IMR-90 (cell line): ENCODE results near the gene SOWAHC.

Experiments
- BHLHE40 ChIP-seq: fragments of 150-350 bp; IDR thresholded peaks from 2 replicates; pipeline ENCODE4 v1.6.1; 2016; ENCODE audit warnings: mild to moderate bottlenecking, low read depth, low read length
- CEBPB ChIP-seq: IDR thresholded peaks from 2 replicates; pipeline ENCODE4 v1.6.1; 2012; ENCODE audit warnings: low read depth, low read length, improper control_type of control experiment
- FOS ChIP-seq: fragments of 150-350 bp; IDR thresholded peaks from 2 replicates; pipeline ENCODE4 v1.6.1; 2016; ENCODE audit warnings: low read depth, low read length
- MAFK ChIP-seq: IDR thresholded peaks from 2 replicates; pipeline ENCODE4 v1.6.1; 2012; ENCODE audit warnings: low read depth, low read length, improper control_type of control experiment
- MXI1 ChIP-seq: IDR thresholded peaks from 2 replicates; pipeline ENCODE4 v1.6.1; 2012; ENCODE audit warnings: low read depth, mild to moderate bottlenecking, low read length, moderate library complexity, borderline replicate concordance
- POLR2A ChIP-seq: IDR thresholded peaks from 2 replicates; pipeline ENCODE4 v1.6.1; 2012; ENCODE audit warnings: mild to moderate bottlenecking, low read depth, low read length
- RAD21 ChIP-seq: IDR thresholded peaks from 2 replicates; pipeline ENCODE4 v1.6.1; 2012; ENCODE audit warnings: low read length, improper control_type of control experiment
- RCOR1 ChIP-seq: IDR thresholded peaks from 2 replicates; pipeline ENCODE4 v1.6.1; 2012; ENCODE audit warnings: mild to moderate bottlenecking, low read length, improper control_type of control experiment; ENCODE audit not compliant: insufficient replicate concordance
- SMC3 ChIP-seq: fragments of 150-350 bp; IDR thresholded peaks from 2 replicates; pipeline ENCODE4 v1.6.1; 2016; ENCODE audit warnings: low read depth, mild to moderate bottlenecking, antibody characterized with exemption, low read length, moderate library complexity
- TF ChIP-seq, protein P1 (sequence below): conservative IDR thresholded peaks from 2 replicates; pipeline ENCODE4 v1.5.1; 2012; ENCODE audit warnings: mild to moderate bottlenecking, low read depth, low read length, improper control_type of control experiment
- TF ChIP-seq, protein P2 (sequence below): fragments of 150-350 bp; IDR thresholded peaks from 2 replicates; pipeline ENCODE4 v1.6.1; 2017; ENCODE audit warnings: mild to moderate bottlenecking, antibody characterized with exemption, low read length, low read depth

DNA sequence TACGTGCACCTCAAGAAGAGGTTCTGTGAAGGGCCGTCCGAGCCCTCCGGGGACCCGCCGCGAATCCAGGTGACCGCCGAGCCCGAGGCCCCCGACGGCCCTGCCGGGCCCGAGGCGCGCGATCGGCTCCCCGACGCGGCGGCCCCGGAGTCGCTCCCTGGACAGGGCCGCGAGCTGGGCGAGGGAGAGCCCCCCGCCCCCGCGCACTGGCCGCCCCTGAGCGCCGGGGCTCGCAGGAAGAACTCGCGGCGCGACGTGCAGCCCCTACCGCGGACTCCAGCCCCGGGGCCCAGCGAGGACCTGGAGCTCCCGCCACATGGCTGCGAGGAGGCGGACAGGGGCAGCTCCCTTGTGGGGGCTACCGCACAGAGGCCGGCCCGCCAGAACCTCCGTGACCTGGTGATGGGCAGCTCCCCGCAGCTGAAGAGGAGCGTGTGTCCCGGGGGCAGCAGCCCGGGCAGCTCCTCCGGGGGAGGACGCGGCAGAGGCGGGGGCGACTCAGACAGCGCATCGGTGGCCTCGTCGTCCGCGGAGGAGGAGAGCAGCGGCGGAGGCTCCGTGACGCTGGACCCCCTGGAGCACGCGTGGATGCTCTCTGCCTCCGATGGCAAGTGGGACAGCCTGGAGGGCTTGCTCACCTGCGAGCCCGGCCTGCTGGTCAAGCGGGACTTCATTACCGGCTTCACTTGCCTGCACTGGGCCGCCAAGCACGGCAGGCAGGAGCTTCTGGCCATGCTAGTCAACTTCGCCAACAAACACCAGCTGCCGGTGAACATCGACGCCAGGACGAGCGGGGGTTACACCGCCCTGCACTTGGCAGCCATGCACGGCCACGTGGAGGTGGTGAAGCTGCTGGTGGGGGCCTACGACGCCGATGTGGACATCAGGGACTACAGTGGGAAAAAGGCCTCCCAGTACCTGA is 812 bp downstream of the SOWAHC start:
- TF ChIP-seq, protein P1, sequence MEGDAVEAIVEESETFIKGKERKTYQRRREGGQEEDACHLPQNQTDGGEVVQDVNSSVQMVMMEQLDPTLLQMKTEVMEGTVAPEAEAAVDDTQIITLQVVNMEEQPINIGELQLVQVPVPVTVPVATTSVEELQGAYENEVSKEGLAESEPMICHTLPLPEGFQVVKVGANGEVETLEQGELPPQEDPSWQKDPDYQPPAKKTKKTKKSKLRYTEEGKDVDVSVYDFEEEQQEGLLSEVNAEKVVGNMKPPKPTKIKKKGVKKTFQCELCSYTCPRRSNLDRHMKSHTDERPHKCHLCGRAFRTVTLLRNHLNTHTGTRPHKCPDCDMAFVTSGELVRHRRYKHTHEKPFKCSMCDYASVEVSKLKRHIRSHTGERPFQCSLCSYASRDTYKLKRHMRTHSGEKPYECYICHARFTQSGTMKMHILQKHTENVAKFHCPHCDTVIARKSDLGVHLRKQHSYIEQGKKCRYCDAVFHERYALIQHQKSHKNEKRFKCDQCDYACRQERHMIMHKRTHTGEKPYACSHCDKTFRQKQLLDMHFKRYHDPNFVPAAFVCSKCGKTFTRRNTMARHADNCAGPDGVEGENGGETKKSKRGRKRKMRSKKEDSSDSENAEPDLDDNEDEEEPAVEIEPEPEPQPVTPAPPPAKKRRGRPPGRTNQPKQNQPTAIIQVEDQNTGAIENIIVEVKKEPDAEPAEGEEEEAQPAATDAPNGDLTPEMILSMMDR, result no peak
- no peak for TF ChIP-seq RCOR1
- no peak for TF ChIP-seq MXI1
- no peak for TF ChIP-seq RAD21
- no peak for TF ChIP-seq CEBPB
- TF ChIP-seq, protein P2, sequence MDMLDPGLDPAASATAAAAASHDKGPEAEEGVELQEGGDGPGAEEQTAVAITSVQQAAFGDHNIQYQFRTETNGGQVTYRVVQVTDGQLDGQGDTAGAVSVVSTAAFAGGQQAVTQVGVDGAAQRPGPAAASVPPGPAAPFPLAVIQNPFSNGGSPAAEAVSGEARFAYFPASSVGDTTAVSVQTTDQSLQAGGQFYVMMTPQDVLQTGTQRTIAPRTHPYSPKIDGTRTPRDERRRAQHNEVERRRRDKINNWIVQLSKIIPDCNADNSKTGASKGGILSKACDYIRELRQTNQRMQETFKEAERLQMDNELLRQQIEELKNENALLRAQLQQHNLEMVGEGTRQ, result no peak
- no peak for TF ChIP-seq SMC3
- no peak for TF ChIP-seq POLR2A
- TF ChIP-seq FOS, result no peak
- TF ChIP-seq BHLHE40, result no peak
- TF ChIP-seq MAFK, result no peak
